GM12892 (cell line): ENCODE data around the gene KCNH1.

Experiments
- POLR2A ChIP-seq: IDR thresholded peaks from 2 replicates; pipeline ENCODE4 v1.6.1; 2011; ENCODE audit warnings: low read depth, low read length, control low read depth
- POLR2AphosphoS5 ChIP-seq: IDR thresholded peaks from 2 replicates; pipeline ENCODE4 v1.6.1; 2011; ENCODE audit warnings: low read depth, low read length, control low read depth
- TAF1 ChIP-seq: IDR thresholded peaks from 2 replicates; pipeline ENCODE4 v1.6.1; 2011; ENCODE audit warnings: low read depth, mild to moderate bottlenecking, control low read depth, low read length, borderline replicate concordance

GRCh38 chr1:210917560-210918169 lies 216.3 kb downstream of the KCNH1 start:
- TF ChIP-seq POLR2A, result no peak
- TF ChIP-seq POLR2AphosphoS5, result no peak
- TF ChIP-seq TAF1, result no peak
